KG1 (cell line): ENCODE measurements around the gene RPP30.

Experiments
- DNase-seq: peaks from one replicate; lab custom pipeline; 2025; lab: John Stamatoyannopoulos, UW

The RPP30 gene

GRCh38 chr10:90871766-90872647, at the start of gene RPP30:
Gene RPP30, plus strand, starts transcription at chr10:90871974. Its CDS starts 13 bp downstream, at chr10:90871987.
- peak; percentile 61 for DNase-seq

DNA sequence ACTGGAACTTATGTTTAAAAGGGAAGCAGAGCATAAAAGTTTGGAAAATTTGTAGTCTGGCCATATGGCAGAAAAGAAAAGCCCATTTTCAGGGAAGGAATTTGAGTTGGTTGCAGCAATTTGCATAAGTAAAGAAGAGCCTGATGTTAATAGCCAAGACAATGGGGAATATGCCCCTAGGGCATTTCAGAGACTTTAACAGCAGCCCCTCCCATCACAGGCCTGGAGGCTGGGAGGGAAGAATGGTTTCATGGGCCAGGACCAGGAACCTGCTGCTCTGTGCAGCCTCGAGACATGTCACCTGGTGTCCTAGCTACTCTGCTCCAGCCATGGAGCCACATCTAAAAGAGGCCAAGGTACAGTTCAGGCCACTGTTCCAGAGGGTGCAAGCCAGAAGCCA, 49.3 kb upstream of the RPP30 start:
- DNase-seq = no peak

DNA sequence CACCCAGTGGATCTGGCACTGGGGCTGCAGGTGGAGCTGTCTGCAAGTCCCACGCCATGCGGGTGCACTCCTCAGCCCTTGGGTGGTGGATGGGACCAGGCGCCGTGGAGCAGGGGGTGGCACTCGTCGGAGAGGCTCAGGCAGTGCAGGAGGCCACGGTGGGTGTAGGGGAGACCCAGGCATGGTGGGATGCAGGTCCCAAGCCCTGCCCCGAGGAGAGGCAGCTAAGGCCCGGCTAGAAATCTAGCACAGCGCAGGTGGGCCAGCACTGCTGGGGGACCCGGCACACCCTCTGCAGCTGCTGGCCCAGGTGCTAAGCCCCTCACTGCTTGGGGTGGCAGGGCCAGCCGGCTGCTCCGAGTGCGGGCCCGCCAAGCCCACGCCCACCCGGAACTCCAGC, 39.7 kb upstream of the RPP30 start:
- no peak for DNase-seq

GRCh38 chr10:90834326-90834725, 37.4 kb upstream of the RPP30 start:
- DNase-seq = no peak

- DNase-seq = no peak
These were observed 34.3 kb upstream of the RPP30 start for GRCh38 chr10:90837486-90837885.

DNA sequence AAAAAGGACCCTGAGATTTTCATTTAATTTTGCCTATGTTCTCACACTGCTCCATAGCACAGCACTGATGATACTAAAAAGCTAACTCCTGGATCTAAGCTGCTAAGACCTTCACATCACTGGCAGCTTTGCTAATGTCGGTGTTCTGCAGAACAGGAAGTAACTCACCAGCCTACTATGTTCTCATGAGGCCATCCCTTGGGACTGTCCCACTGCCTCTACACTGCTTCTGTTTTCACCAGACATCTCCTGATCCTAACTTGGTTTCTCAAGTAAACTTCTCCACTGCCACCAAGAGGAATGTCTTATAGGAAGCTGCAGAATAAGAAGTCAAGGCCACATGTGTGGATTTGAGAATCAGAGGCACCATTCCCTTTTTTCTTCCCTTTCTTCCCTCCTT, 29.0 kb upstream of the RPP30 start:
- no peak for DNase-seq

- DNase-seq = no peak
These were observed 26.0 kb upstream of the RPP30 start for GRCh38 chr10:90845726-90846125.

- no peak for DNase-seq
These were observed 25.0 kb upstream of the RPP30 start for GRCh38 chr10:90846746-90847145.

- no peak for DNase-seq
These were observed 24.3 kb upstream of the RPP30 start for GRCh38 chr10:90847436-90847835.

DNA sequence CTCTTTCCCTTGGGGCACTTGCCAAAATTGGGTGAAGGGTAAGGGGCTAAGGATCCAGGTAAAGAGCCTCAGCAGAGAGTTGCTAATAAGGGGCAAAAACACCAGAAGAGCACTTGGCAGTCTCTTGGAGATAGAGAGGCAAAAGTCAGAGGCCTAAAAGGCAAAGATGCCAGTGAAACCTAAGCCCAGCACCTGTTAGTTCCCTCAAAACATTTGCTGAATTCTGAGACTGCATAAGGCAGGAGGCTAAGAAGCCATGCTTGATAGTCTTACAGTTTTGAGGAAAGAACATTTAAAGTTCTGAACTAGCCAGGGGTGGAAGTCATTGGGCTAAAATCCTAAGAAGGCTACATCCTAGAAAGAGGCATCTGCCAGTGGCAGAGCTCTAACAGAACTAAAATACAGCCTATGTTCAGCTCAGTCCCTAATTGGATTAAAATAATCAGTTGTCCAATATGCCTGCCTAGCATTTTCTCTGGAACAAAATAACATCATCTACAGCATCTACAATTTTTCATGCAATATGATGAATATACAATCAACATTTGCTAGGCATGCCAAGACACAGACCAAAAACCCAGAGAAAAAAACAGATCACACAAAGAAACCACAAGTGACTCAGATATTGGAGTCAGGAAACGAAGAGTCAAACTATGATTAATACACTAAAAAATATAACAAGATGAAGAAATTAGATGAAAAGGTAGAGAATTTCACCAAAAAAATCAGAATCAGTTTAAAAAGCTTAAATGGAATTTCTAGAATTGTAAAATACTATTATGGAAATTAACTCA, 21.6 kb upstream of the RPP30 start:
- no peak for DNase-seq

DNA sequence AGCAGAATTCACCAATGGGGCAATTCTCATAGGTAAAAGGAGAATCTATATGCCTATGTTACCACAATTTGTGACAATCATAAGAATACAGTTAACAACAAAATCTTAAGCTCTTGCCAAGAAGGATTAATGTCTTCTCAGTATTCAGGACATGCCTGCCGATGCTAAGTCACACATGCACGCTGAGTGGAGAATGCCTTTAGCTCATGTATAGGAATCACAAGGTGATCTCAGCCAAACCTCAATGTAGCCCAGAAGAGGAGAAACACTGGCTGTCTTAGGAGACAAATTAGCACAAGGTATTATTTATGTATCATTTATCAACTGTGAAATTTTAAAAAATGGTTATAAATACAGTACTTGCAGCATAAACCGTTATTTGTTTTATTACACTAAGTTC, 16.6 kb upstream of the RPP30 start:
- DNase-seq = no peak

- no peak for DNase-seq
These were observed 15.5 kb upstream of the RPP30 start for GRCh38 chr10:90856261-90856660.

GRCh38 chr10:90856964-90857634, 14.7 kb upstream of the RPP30 start:
- DNase-seq = no peak

- no peak for DNase-seq
These were observed 13.9 kb upstream of the RPP30 start, which contains the start of gene HTR7 for GRCh38 chr10:90857635-90858460. Gene HTR7, minus strand, starts transcription at chr10:90858039. Its CDS starts 368 bp downstream, at chr10:90857671.

DNA sequence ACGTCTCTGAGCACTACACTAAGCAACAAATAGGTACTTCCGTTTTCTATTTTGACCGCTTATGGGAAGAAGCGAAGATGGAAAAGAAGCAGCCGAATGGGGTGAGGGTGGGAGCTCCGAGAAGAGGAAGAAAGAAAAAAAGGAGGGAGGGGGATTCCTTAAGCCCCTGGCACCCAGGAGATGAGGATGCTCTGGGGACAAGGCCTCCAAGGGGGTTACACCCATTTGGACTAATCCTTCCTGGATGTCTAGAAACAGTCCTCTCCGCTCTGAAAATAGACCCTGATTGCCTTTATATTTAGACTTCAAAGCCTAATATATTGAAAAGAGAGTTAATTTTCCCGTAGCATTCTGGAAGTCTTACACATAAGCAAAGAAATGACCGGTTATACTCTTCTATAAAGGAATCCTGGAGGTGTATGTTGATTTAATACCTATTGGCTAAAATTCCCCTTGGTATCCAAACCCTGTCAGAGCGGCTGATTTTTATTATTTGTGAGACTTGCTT, 13.3 kb upstream of the RPP30 start:
- no peak for DNase-seq

GRCh38 chr10:90859321-90859751, 12.4 kb upstream of the RPP30 start:
- DNase-seq = no peak

GRCh38 chr10:90860790-90861189, 11.0 kb upstream of the RPP30 start:
- no peak for DNase-seq

DNA sequence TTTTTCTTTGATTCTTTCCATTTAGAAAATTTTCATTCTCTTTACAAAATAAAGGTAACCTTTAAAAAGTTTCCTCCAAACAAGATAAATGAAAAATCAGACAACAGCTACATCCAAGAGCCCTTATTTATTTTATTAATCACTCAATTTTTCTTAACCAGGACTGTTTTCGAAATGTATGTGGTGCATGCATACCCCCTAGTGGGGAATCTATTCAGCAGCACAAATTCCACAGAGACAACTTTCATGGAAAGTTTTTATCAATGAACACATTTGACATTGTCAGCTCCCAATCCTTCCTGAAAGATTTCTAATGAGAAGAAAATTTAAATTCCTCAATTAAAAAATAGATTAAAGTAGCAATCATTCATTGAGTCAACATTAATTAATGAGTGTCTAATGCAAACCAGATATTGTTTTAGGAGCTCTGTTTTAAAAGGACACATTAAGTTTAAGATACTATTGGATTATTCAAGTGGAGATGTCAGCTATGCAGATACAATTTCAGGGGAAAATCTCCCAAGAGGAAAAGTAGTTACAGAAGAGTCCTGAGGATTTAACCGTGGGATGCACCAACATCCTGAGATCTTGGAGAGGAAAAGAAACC, 8.8 kb upstream of the RPP30 start:
- DNase-seq = no peak

DNA sequence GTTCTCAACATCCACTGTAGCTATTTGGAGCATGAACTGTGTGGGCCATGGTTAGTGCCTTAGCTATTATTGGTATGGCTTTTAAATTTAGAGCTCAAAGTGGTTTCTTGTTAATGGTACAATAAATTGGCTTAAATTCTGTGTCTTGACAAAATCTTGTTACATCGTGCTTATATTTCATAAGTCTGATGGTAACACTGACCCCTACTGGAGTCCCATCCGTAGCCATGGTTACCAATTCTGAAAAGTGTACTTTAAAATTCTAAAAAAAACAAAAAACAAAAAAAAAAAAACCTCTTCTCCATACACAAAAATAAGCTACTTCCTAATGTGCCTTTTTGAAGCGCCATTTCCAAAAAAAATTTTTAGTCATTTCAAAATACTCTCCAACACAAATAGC, 6.4 kb upstream of the RPP30 start:
- DNase-seq = no peak

DNA sequence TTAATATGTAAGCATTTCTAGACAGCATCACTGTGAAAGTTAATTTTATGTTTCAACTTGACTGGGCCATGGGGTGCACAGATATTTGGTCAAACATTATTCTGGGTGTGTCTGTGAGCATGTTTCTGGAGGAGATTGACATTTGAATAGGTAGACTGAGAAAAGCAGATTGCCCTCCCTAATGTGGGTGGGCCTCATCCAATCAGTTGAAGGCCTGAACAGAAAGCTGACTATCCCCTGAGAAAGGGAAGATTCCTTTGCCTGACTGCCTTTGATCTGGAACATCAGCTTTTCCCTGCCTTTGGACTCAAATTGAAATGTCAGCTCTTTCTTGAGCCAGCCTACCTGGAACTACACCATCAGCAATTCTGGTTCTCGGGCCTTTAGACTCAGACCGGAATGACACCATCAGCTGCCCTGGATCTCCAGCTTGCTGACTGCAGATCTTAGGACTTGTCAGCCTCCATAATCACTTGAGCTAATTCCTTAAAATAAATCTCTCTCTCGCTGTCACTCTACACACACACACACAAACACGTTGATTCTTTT, 5.7 kb upstream of the RPP30 start:
- DNase-seq = no peak
